Memory B cell (primary cell): Measurements from ENCODE around the gene INPP5K.
"Not testable (repeated sequence)": the region's sequence is repeated elsewhere in the genome, so short reads cannot be mapped to it uniquely, and the experiment has no call there.

Source experiments
- ATAC-seq: fragments of 150-1000 bp; cut with Tn5 transposase; 2 replicates; pipeline ENCODE4 v1.10.0; 2021; ENCODE audit warnings: low read depth, mild to moderate bottlenecking, moderate library complexity
- DNase-seq, 2 donors: peaks; one replicate each; pipeline ENCODE4 v3.0.0; 2022; ENCODE audit warnings: low spot score in 2 of 2
- H3K27ac Mint-ChIP-seq: one replicate; pipeline ENCODE4 v1.8.0; 2022; ENCODE audit warnings: mild to moderate bottlenecking, moderate library complexity, mixed read lengths
- H3K27me3 Mint-ChIP-seq: one replicate; pipeline ENCODE4 v1.8.0; 2022; ENCODE audit warnings: mixed read lengths
- H3K36me3 Mint-ChIP-seq: one replicate; pipeline ENCODE4 v1.8.0; 2022; ENCODE audit warnings: mild to moderate bottlenecking, mixed read lengths
- H3K4me1 Mint-ChIP-seq: one replicate; pipeline ENCODE4 v1.8.0; 2022; ENCODE audit warnings: mixed read lengths
- H3K4me3 Mint-ChIP-seq: one replicate; pipeline ENCODE4 v1.8.0; 2022; ENCODE audit warnings: mild to moderate bottlenecking, moderate library complexity, mixed read lengths
- H3K9me3 Mint-ChIP-seq: one replicate; pipeline ENCODE4 v1.8.0; 2022; ENCODE audit warnings: mixed read lengths

INPP5K gene

DNA sequence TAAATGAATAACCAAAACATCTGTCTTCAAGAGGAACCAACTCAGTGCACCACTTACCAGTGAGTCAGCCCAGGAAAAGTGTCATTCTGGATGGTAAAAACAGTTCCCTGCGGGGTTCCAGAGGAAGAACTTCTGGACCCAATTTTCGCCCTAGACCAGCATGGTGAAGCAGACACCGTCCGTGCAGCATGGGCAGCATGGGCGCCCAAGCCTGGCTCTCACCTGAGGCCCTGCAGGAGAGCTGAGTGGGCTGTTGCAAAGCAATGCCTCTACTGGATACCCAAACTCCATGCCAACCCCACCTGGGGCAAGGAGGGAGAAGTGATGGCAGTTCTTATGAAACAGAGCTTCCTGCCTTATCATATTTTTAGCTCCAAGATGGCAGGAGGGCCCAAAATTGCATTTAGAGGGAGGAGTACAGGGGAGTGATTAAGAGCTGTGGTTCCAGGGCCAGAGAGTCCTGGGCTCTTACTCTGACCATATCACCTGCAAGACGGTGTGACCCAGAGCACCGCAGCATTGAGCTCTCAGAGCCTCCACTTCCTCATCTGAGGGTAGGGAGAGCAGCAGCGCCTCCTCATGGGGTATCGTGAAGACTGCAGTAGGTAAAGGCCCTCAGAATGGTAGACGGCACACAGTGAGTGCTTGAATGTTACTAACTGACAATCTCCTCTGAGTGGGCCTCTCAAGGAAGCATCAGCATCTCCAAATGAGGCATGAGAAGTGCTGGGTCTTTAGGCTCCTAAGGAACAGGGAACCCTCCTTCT lies 16.6 kb upstream of the INPP5K start:
- Mint-ChIP-seq H3K4me1 (peaks cover 9% of the 10 kb centered on the region), H3K36me3 (peaks cover 14% of the 10 kb centered on the region), H3K27ac (peak overlapping the region; percentile 32), H3K4me3 (no peak overlapping the region), H3K9me3 (no peaks in the 10 kb centered on the region), H3K27me3 (no peaks in the 10 kb centered on the region)
- ATAC-seq = peak; percentile 99
- DNase-seq = peak; percentile 30 to 58

DNA sequence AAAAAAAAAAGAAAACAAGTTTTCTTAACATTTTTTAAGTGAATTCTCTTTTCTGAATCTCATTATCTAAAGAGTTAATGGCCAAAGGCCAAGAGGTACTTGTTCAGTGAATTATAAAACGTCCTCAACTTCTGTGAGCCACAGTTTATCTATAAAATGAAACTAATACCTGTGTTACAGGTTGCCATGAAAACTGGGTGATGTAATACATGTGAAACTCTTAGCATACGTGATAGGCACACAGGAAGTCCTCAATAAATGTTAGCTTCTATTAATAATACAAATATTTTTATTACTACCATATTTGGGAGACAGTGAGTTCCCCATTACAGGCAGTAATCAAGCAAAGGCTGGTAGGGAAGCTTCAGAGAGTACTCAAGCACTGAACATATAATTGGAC lies 13.5 kb upstream of the INPP5K start:
- DNase-seq (no peak), ATAC-seq (no peak)
- peak overlapping the region; percentile 12 for H3K27ac Mint-ChIP-seq
- peaks cover 9% of the 10 kb centered on the region for H3K4me1 Mint-ChIP-seq
- H3K36me3 Mint-ChIP-seq = peaks cover 12% of the 10 kb centered on the region
- H3K9me3 Mint-ChIP-seq = no peaks in the 10 kb centered on the region
- no peak overlapping the region for H3K4me3 Mint-ChIP-seq
- H3K27me3 Mint-ChIP-seq = no peaks in the 10 kb centered on the region

DNA sequence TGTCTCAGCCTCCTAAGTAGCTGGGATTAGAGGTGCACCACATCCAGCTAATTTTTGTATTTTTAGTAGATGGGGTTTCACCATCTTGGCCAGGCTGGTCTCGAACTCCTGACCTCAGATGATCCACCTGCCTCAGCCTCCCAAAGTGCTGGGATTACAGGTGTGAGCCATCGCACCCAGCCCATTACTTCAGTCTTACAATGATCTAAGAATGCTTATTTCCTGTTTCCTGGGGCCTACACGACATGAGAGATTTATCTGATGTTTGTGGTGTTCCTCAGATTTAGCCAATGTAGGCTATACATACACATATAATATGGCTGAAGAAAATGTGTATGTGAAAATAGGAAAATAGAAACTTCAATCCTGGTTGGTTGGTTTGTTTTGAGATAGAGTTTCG lies 10.5 kb upstream of the INPP5K start:
- not testable (repeated sequence) for H3K9me3 Mint-ChIP-seq, H3K36me3 Mint-ChIP-seq, H3K27me3 Mint-ChIP-seq, H3K4me3 Mint-ChIP-seq, DNase-seq, H3K27ac Mint-ChIP-seq, ATAC-seq, H3K4me1 Mint-ChIP-seq

DNA sequence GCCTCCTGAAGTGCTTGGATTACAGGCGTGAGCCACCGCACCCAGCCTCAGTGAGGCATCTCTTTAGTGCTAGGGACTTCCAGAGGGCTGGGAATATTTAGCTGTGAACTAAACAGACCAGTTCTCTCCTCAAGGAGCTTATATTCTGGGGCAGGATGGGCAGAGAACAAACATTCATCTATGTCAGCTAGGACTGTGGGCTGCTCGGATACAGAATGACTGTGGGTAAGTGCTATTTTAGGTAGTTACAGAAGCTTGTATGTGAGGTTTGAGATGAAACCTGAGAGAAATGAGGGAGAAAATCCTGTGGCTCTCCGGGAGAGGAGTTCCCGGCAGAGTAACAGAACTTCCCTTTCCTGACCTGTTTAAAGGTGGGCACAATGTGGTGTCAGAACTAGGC lies 6.2 kb upstream of the INPP5K start:
- H3K36me3 Mint-ChIP-seq = peaks cover 11% of the 10 kb centered on the region
- H3K27me3 Mint-ChIP-seq = no peaks in the 10 kb centered on the region
- no peak overlapping the region for H3K4me3 Mint-ChIP-seq
- ATAC-seq (no peak), DNase-seq (no peak)
- no peaks in the 10 kb centered on the region for H3K9me3 Mint-ChIP-seq
- no peaks in the 10 kb centered on the region for H3K4me1 Mint-ChIP-seq
- H3K27ac Mint-ChIP-seq = no peak overlapping the region

DNA sequence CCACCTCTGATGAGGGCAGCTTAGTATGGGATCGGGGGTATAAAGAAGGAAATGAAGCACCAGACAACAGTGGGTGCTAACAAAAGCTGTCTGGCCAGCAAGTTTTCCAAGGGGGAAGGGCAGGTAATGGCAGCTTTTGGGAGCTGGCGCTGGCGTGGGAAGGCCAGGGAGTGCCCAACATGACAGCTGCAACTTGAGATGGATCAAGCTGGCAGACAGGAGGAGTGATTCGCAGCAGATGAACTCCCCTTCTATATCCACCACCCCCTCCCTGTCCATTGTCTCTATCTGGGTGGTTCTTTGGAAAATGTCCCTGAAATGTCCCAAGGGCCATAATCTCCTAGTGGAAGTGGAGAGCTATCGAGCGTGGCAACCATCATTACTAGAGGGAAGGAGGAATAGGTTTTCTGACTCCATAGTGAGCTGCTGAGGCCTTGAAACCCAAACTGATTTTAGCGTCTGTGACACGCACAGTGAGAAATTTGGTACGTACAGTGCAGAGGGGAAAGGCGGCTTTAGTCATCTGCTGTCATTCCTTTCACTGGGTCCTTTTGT lies 4.8 kb upstream of the INPP5K start:
- no peaks in the 10 kb centered on the region for H3K27me3 Mint-ChIP-seq
- no peaks in the 10 kb centered on the region for H3K4me1 Mint-ChIP-seq
- peaks cover 11% of the 10 kb centered on the region for H3K36me3 Mint-ChIP-seq
- H3K4me3 Mint-ChIP-seq = no peak overlapping the region
- H3K27ac Mint-ChIP-seq = no peak overlapping the region
- no peak for DNase-seq
- no peak for ATAC-seq
- H3K9me3 Mint-ChIP-seq = no peaks in the 10 kb centered on the region

DNA sequence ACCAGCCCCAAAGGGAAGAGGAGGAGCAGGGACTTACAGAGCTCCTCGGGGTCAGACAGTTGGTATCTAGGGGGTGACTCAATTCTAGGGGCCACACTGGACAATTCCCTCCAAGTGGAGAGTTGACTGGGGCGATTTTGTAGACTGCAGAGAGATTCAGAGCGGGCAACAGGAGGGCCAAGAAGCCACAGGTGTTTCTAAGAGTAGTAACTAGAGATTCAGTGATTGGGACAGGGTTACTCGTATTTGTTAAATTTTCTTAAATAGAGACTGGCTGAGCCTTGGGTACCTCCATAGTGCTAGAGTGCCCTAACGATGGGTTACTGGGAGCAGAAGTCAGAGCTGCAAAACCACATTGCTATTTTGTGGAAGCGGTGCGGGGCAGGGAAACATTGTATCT lies 3.3 kb upstream of the INPP5K start:
- DNase-seq = no peak
- no peak overlapping the region for H3K4me3 Mint-ChIP-seq
- H3K36me3 Mint-ChIP-seq = peaks cover 8% of the 10 kb centered on the region
- ATAC-seq = no peak
- no peaks in the 10 kb centered on the region for H3K27me3 Mint-ChIP-seq
- H3K9me3 Mint-ChIP-seq = no peaks in the 10 kb centered on the region
- no peak overlapping the region for H3K27ac Mint-ChIP-seq
- peaks cover 8% of the 10 kb centered on the region for H3K4me1 Mint-ChIP-seq

DNA sequence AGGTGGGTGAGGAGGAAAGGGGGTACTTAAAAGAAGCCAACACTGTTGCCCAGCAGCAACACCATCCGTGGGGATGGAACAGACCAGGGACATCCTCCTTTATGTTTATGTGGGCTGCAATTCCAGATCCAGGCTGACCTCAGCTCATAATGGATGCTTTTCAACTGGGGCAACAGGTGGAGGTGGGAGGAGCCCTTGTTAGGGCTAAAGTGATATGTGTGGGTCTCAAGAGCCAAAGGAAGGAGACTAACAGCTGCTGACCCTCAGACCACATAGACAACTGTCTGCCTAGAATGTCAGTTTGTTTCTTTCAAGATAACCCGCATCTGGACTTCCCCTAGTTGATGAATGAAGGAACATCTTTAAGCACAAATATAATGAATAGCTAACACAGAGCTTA lies 2.0 kb upstream of the INPP5K start:
- Mint-ChIP-seq H3K9me3 (no peaks in the 10 kb centered on the region), H3K4me3 (peak overlapping the region; percentile 53), H3K27me3 (no peaks in the 10 kb centered on the region), H3K36me3 (peaks cover 9% of the 10 kb centered on the region), H3K4me1 (peaks cover 10% of the 10 kb centered on the region), H3K27ac (peak overlapping the region; percentile 62)
- no peak for ATAC-seq
- DNase-seq = no peak

DNA sequence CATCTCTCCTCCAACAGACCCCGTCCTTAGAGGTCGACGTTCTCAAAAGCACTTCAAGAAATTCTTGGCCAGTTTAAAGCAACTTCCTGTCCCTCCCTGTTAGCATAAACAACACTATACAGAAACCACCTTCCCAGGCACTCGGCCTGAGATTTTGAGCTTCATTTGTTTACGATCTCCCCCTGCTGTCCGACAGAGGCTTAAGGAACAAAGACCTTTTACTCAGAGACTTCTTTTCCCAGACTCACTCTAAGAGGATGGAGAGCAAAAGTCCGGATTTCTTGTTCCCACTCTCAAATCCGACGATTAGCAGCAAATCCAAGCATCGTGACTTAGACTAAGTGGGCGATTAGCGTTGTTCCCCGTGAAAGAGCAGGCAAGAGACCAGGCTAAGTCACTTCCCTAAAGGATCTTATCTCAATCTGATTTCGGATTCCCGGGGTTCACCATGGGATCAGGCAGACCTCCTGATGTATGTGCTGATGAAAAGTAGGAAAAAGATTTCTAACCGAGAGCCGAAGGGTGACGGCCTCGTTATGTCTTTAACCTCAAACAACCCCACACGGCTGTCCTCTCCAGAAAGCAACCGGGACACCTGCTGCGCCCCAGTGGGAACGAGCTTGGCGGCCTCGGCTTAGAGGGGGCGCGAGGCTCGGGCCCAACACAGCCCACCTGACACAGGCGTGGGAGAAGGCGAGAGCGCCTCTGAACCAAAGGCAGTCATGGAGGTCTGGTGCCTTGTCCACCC lies 598 bp downstream of the INPP5K start:
- Mint-ChIP-seq H3K27me3 (no peaks in the 10 kb centered on the region), H3K4me1 (peaks cover 10% of the 10 kb centered on the region), H3K27ac (peak overlapping the region; percentile 90), H3K9me3 (no peaks in the 10 kb centered on the region), H3K4me3 (peak overlapping the region; percentile 90), H3K36me3 (peaks cover 6% of the 10 kb centered on the region)
- ATAC-seq (peak; percentile 34), DNase-seq (peak; percentile 50 to 65)

DNA sequence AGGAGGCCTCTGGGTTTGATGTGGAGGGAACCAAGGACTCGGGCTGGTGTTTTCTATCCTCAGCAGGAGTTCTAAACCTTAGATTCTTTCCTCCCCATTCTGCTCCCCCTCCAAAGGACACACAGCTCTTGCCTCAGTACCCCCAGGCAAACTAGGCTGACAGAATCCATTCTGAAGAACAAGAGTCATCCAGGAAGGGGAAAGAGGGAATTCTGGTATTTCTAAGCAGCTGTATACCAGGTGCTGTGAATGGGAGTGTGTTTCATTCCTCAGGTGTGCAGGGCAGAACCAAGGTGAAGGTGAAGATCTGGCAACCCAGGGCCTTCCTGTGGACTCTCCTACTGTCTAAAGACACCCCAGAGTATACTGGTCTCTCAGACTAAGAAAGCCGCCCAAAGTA lies 4.1 kb downstream of the INPP5K start:
- H3K4me3 Mint-ChIP-seq = no peak overlapping the region
- no peaks in the 10 kb centered on the region for H3K27me3 Mint-ChIP-seq
- H3K36me3 Mint-ChIP-seq = peaks cover 15% of the 10 kb centered on the region
- peaks cover 14% of the 10 kb centered on the region for H3K4me1 Mint-ChIP-seq
- DNase-seq (no peak), ATAC-seq (no peak)
- H3K27ac Mint-ChIP-seq = no peak overlapping the region
- no peaks in the 10 kb centered on the region for H3K9me3 Mint-ChIP-seq

DNA sequence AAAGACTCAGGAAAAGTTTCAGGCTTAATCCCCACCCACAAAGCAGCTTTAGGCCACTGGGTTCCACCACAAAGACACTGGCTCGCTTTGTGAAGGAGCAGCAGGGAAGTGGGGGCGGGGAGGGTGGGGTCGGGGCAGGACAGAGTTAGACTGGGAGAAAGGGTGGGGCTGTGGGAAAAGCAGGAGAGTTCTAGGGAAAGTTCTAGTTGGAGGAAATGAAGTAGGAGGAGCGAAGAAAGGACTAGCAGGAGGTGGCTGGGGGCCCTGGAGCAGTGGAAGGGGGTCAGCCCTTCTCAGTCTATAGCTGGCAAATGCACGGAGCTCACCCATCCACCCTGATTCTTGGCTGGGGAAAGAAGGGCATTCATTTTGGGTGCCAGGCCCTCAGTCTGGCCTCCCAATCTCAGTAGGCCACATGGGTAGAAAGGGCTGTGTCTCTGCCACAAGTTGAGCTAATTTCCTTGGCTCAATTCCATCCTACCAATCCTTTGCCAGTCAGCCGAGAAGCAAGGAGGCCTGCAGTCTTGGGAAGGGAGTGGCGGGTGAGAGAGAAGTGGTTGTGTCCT lies 4.6 kb downstream of the INPP5K start:
- no peaks in the 10 kb centered on the region for H3K27me3 Mint-ChIP-seq
- ATAC-seq (no peak), DNase-seq (no peak)
- no peaks in the 10 kb centered on the region for H3K9me3 Mint-ChIP-seq
- no peak overlapping the region for H3K27ac Mint-ChIP-seq
- peaks cover 18% of the 10 kb centered on the region for H3K36me3 Mint-ChIP-seq
- no peak overlapping the region for H3K4me3 Mint-ChIP-seq
- peaks cover 14% of the 10 kb centered on the region for H3K4me1 Mint-ChIP-seq

DNA sequence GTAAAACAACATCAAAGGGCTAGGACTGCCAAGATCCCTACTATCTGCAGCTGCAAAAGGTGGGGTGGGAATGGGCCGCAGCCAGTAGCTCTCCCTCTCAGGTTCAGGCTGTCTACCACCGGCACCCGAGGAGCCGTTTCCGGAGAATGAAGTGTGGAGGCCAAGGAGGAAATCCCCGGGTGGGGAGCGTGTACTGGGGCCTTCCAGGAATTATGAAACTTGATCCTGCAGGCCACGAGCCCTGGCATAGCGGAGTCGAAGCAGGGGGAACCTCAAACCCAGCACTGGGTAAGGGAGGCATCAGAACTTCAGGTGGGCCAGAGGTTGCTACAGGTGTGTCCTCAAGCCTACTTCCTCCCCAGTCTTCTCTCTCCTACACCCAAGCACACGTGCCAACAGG lies 5.1 kb downstream of the INPP5K start:
- ATAC-seq (no peak), DNase-seq (no peak)
- Mint-ChIP-seq H3K9me3 (no peaks in the 10 kb centered on the region), H3K4me3 (no peak overlapping the region), H3K27me3 (no peaks in the 10 kb centered on the region), H3K36me3 (peaks cover 23% of the 10 kb centered on the region), H3K4me1 (peaks cover 14% of the 10 kb centered on the region), H3K27ac (no peak overlapping the region)

DNA sequence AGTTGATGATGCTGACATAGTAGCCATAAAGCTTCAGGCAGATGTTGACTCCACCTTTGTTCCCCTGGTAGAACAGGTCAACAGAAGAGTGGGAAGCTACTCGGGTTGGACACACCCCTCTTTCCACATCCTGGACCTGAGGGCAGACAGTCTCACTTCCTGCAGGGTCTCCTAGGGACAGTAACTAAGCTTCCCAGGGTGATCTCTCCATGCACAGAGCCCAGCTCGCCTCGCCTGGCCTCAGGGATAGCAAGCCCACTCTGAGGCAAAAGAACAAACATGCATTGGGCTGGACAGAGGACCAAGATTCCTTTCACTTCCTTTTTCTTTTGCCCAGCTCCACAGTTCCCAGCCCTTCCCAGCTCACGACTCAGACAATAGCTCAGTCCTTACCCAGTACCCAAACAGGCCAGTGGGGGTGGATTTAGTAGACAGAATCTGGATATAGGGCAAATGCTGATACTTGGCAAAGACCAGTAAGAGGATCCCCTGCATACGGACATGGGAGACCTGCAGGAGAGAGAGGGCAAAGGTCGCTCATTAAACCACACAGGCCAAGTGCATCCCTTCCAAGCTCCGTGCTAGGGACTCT lies 7.0 kb downstream of the INPP5K start:
- Mint-ChIP-seq H3K4me3 (no peak overlapping the region), H3K4me1 (peaks cover 5% of the 10 kb centered on the region), H3K36me3 (peaks cover 27% of the 10 kb centered on the region), H3K27me3 (no peaks in the 10 kb centered on the region), H3K27ac (no peak overlapping the region), H3K9me3 (no peaks in the 10 kb centered on the region)
- ATAC-seq = no peak
- no peak for DNase-seq

DNA sequence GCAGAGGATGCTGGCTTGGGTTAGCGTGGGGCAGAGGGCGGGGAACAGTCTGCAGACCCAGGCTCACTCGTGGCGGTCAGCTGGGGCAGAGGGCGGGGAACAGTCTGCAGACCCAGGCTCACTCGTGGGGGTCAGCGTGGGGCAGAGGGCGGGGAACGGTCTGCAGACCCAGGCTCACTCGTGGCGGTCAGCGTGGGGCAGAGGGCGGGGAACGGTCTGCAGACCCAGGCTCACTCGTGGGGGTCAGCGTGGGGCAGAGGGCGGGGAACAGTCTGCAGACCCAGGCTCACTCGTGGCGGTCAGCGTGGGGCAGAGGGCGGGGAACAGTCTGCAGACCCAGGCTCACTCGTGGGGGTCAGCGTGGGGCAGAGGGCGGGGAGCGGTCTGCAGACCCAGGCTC lies 7.7 kb downstream of the INPP5K start:
- H3K36me3 Mint-ChIP-seq = peaks cover 30% of the 10 kb centered on the region
- not testable (repeated sequence) for H3K27ac Mint-ChIP-seq, H3K9me3 Mint-ChIP-seq, DNase-seq, H3K27me3 Mint-ChIP-seq, ATAC-seq, H3K4me1 Mint-ChIP-seq, H3K4me3 Mint-ChIP-seq

DNA sequence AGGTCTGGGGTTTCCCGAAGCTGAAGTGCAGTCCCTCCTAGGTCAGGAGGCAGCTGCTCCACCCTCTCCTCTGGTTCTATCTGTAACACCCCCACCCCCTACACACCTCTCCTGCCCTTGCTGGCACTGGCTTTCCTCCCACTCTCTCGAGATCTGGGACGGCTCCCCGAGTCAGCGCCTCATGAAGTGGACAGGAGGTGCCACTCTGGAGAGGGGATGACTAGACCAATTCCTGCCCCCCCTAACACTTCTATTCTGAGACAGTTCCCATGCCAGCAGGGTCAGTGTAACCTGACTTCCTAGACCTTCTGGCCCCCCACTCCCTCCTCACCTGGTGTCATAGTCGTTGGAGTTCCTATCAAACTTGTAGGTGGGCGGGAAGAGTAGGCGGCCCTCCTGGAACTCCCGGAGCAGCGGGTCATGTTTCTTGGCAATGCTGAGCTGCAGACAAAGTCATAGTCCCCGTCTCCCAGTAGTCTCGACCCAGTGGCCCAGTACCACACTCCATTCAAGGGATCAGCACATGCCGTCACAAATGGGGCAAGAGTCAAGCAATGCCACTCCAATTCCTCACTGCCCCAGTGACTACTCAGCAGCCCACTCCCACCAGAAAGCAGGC lies 9.7 kb downstream of the INPP5K start:
- H3K4me3 Mint-ChIP-seq = no peak overlapping the region
- peaks cover 3% of the 10 kb centered on the region for H3K4me1 Mint-ChIP-seq
- H3K9me3 Mint-ChIP-seq = no peaks in the 10 kb centered on the region
- no peak overlapping the region for H3K27ac Mint-ChIP-seq
- ATAC-seq (no peak), DNase-seq (no peak)
- H3K27me3 Mint-ChIP-seq = no peaks in the 10 kb centered on the region
- peaks cover 30% of the 10 kb centered on the region for H3K36me3 Mint-ChIP-seq
